Keratinocyte (primary cell): Measurements from ENCODE around the gene FAM204A. TPM values are rescaled to one million over a fixed set of nuclear protein-coding genes. Genes with fewer than 3 reads are reported as not detected.

Experiments used
- DNase-seq: peaks from one replicate; pipeline ENCODE4 v3.0.0-alpha.2; 2011; ENCODE audit warnings: low read depth, missing footprints, low spot score
- FAIRE-seq: peaks from 2 replicates; lab custom pipeline; 2011; peaks lifted over from hg19 to GRCh38; lab: Jason Lieb, UNC
- H2AFZ ChIP-seq: 2 replicates; pipeline ENCODE4 v1.6.0; 2012; ENCODE audit warnings: low read length, control low read depth, inconsistent platforms; ENCODE audit not compliant: control insufficient read depth
- H3K27ac ChIP-seq: 2 replicates; pipeline ENCODE4 v1.5.1; 2011; ENCODE audit warnings: low read length; ENCODE audit not compliant: control insufficient read depth, insufficient read depth
- H3K27me3 ChIP-seq: 3 replicates; pipeline ENCODE4 v1.6.0; 2011; ENCODE audit warnings: low read length; ENCODE audit not compliant: control insufficient read depth, insufficient read depth; ENCODE audit errors: extremely low read depth
- H3K36me3 ChIP-seq, 2 experiments: 2 replicates in 1 of 2; 3 replicates in 1 of 2; pipeline ENCODE4 v1.5.1; 2011; ENCODE audit warnings: low read length in 2 of 2, mild to moderate bottlenecking in 1 of 2; ENCODE audit not compliant: control insufficient read depth in 2 of 2, insufficient read depth in 2 of 2; ENCODE audit errors: extremely low read depth in 1 of 2
- H3K4me1 ChIP-seq: 3 replicates; pipeline ENCODE4 v1.5.1; 2011; ENCODE audit warnings: low read length; ENCODE audit not compliant: control insufficient read depth, insufficient read depth; ENCODE audit errors: extremely low read depth
- H3K4me2 ChIP-seq: 3 replicates; pipeline ENCODE4 v1.6.0; 2011; ENCODE audit warnings: low read depth, low read length; ENCODE audit not compliant: control insufficient read depth, insufficient read depth; ENCODE audit errors: extremely low read depth
- H3K4me3 ChIP-seq, 3 experiments: fragments of 200-600 bp in 1 of 3; sonication (generic) in 1 of 3; 2 replicates in 2 of 3; 3 replicates in 1 of 3; pipeline ENCODE4 v1.5.1; 2011 to 2016; ENCODE audit warnings: low read length in 3 of 3, mild to moderate bottlenecking in 3 of 3, control low read depth in 2 of 3, inconsistent platforms in 1 of 3, low read depth in 1 of 3, mixed read lengths in 1 of 3, mixed run types in 1 of 3, moderate library complexity in 1 of 3; ENCODE audit not compliant: control insufficient read depth in 2 of 3, insufficient read depth in 2 of 3; ENCODE audit errors: extremely low read depth in 1 of 3
- H3K79me2 ChIP-seq: 2 replicates; pipeline ENCODE4 v1.6.0; 2012; ENCODE audit warnings: low read length; ENCODE audit not compliant: control insufficient read depth, insufficient read depth
- H3K9ac ChIP-seq: 3 replicates; pipeline ENCODE4 v1.6.0; 2011; ENCODE audit warnings: low read length; ENCODE audit not compliant: control insufficient read depth, insufficient read depth; ENCODE audit errors: extremely low read depth
- H3K9me1 ChIP-seq: 3 replicates; pipeline ENCODE4 v1.6.0; 2011; ENCODE audit warnings: low read length; ENCODE audit not compliant: control insufficient read depth, insufficient read depth; ENCODE audit errors: extremely low read depth
- H3K9me3 ChIP-seq: 2 replicates; pipeline ENCODE4 v1.5.1; 2012; ENCODE audit warnings: low read depth, low read length; ENCODE audit not compliant: control insufficient read depth
- H4K20me1 ChIP-seq: 3 replicates; pipeline ENCODE4 v1.6.0; 2011; ENCODE audit warnings: low read length; ENCODE audit not compliant: control insufficient read depth, insufficient read depth; ENCODE audit errors: extremely low read depth
- CTCF ChIP-seq, 3 experiments: IDR thresholded peaks in 1 of 3; conservative IDR thresholded peaks in 1 of 3; optimal IDR thresholded peaks in 1 of 3; 2 replicates in 2 of 3; 3 replicates in 1 of 3; pipeline versions ENCODE3 to v1.5.1; 2011; ENCODE audit warnings: low read length in 3 of 3, mild to moderate bottlenecking in 3 of 3, moderate library complexity in 2 of 3, control low read depth in 1 of 3, inconsistent platforms in 1 of 3; ENCODE audit not compliant: insufficient read depth in 2 of 3; ENCODE audit errors: extremely low read depth in 1 of 3
- EZH2 ChIP-seq: IDR thresholded peaks from one replicate; pipeline ENCODE4 v1.6.1; 2012; ENCODE audit warnings: inconsistent platforms, mild to moderate bottlenecking, low read length, moderate library complexity
- dilution Hi-C: fragments of 300-500 bp; cut with MboI; formaldehyde crosslinking; loops from one replicate; pipeline ENCODE4 v1.7.0; 2020; ENCODE audit warnings: low sequenced_read_pairs; ENCODE audit not compliant: extremely low pct_ligation_motif_present
- polyA plus RNA-seq, 5 experiments: library from polyadenylated mRNA; depleted of rRNA in 3 of 5; stranded (reverse) in 3 of 5; stranded (forward) in 1 of 5; unstranded in 1 of 5; fragments of >200 nt; gene quantifications; 1 replicate in 1 of 5; 2 replicates in 3 of 5; 3 replicates in 1 of 5; pipeline versions ENCODE4 v1.2.1 to v1.2.3, GENCODE V29; 2011 to 2012; ENCODE audit warnings: missing spikeins in 2 of 5, low read depth in 1 of 5, low replicate concordance in 1 of 5

Gene FAM204A
- polyA plus RNA-seq, 1 donor (not counting 4 experiments of a cell fraction or from before 2014, with no cell fraction given) = 38.6 TPM

DNA sequence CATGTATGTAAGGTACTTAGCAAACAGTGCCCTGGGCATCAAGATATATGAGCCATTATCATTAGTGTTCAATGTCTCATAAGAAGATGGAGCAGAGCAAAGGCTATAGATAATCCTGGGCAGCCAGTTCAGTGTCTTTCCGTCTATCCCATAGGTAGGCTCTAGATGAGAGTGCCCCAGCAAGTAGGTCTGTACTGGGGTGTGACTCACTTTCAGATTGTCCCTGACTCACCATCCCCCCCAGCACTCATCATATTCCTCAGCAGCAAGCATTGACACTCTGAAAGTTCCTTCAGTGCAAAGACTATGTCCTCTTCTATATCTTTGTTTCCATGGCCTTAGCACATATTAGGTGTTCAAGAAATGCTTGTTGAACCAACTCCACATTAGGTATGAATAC is 20.0 kb upstream of the FAM204A start:
- dilution Hi-C loops = no loop called here
- no peak for DNase-seq

GRCh38 chr10:118358327-118358726 is 16.2 kb upstream of the FAM204A start:
- no peak for DNase-seq
- no peak overlapping the region for H3K27ac ChIP-seq
- dilution Hi-C loops = no loop called here
- no peaks in the 10 kb centered on the region for H3K27me3 ChIP-seq
- H3K4me2 ChIP-seq = no peak overlapping the region
- H3K79me2 ChIP-seq = no peaks in the 10 kb centered on the region
- no peaks in the 10 kb centered on the region for H3K4me1 ChIP-seq
- FAIRE-seq = no peak
- H3K4me3 ChIP-seq = no peak overlapping the region
- H3K9me1 ChIP-seq = no peaks in the 10 kb centered on the region
- no peaks in the 10 kb centered on the region for H3K9me3 ChIP-seq
- no peak for TF ChIP-seq EZH2
- no peak for TF ChIP-seq CTCF (optimal IDR thresholded peaks at IDR 0.05 in 1 of 3, IDR thresholded peaks at IDR 0.05 in 1 of 3, conservative IDR thresholded peaks at IDR 0.05 in 1 of 3; ENCODE audit: extremely low read depth in 1 of 3, insufficient read depth in 2 of 3, low read length in 3 of 3)
- no peaks in the 10 kb centered on the region for H4K20me1 ChIP-seq
- H3K36me3 ChIP-seq = no peaks in the 10 kb centered on the region
- H3K9ac ChIP-seq = no peak overlapping the region
- H2AFZ ChIP-seq = no peak overlapping the region

More for the DNA sequence above, 20.0 kb upstream of the FAM204A start:
- no peaks in the 10 kb centered on the region for H3K4me1 ChIP-seq
- H3K27ac ChIP-seq = no peak overlapping the region
- TF ChIP-seq EZH2 (no peak), CTCF (optimal IDR thresholded peaks at IDR 0.05 in 1 of 3, IDR thresholded peaks at IDR 0.05 in 1 of 3, conservative IDR thresholded peaks at IDR 0.05 in 1 of 3; ENCODE audit: extremely low read depth in 1 of 3, insufficient read depth in 2 of 3, low read length in 3 of 3) (no peak)
- H2AFZ ChIP-seq = no peak overlapping the region
- no peak overlapping the region for H3K9ac ChIP-seq
- H3K4me3 ChIP-seq = no peak overlapping the region
- no peaks in the 10 kb centered on the region for H3K36me3 ChIP-seq
- no peak overlapping the region for H3K4me2 ChIP-seq
- no peaks in the 10 kb centered on the region for H3K27me3 ChIP-seq
- H3K9me1 ChIP-seq = no peaks in the 10 kb centered on the region
- H3K9me3 ChIP-seq = no peaks in the 10 kb centered on the region
- H4K20me1 ChIP-seq = no peaks in the 10 kb centered on the region
- FAIRE-seq = peak; percentile 46
- no peaks in the 10 kb centered on the region for H3K79me2 ChIP-seq
